Caco-2 (cell line): Measurements from ENCODE around the gene DACT1. TPM values are rescaled to one million over a fixed set of nuclear protein-coding genes. Genes with fewer than 3 reads are reported as not detected.
"Not testable (repeated sequence)": the region's sequence is repeated elsewhere in the genome, so short reads cannot be mapped to it uniquely, and the experiment has no call there.

Source experiments
- Bru-seq: library from RNA; stranded (reverse); fragments of 400-500 nt; gene quantifications from one replicate; lab custom pipeline; 2021; lab: Mats Ljungman, UMichigan
- BruChase-seq, 2 experiments: library from RNA; stranded (reverse); fragments of 400-500 nt; gene quantifications; one replicate each; lab custom pipeline; 2021; lab: Mats Ljungman, UMichigan
- BruUV-seq: library from RNA; stranded (reverse); fragments of 400-500 nt; replicated peaks from 2 replicates; lab custom pipeline; 2021; lab: Mats Ljungman, UMichigan
- CTCF ChIA-PET: fragments of 300-600 bp; sonication (Branson Sonifier 250); formaldehyde crosslinking; loops from one replicate; lab custom pipeline; 2022; ENCODE audit warnings: antibody characterized with exemption; lab: Charles Lee
- POLR2A ChIA-PET: fragments of 300-600 bp; sonication (Branson Sonifier 250); formaldehyde crosslinking; loops from one replicate; lab custom pipeline; 2022; ENCODE audit warnings: antibody characterized with exemption; lab: Charles Lee
- DNase-seq, 2 experiments: peaks; one replicate each; pipeline versions ENCODE4 v3.0.0 to v3.0.0-alpha.2; 2020 to 2022
- H3K27me3 ChIP-seq: replicated peaks from 2 replicates; pipeline ENCODE4 v1.6.0; 2011; ENCODE audit warnings: low read length; ENCODE audit not compliant: control insufficient read depth, insufficient read depth
- H3K36me3 ChIP-seq: 2 replicates; pipeline ENCODE4 v1.5.1; 2011; ENCODE audit warnings: low read length; ENCODE audit not compliant: control insufficient read depth, insufficient read depth
- H3K4me1 ChIP-seq: fragments of 250-450 bp; sonication (Bioruptor Pico); 2 replicates; pipeline ENCODE4 v1.5.1; 2020; ENCODE audit warnings: mild to moderate bottlenecking
- H3K4me3 ChIP-seq: 2 replicates; pipeline ENCODE4 v1.5.1; 2011; ENCODE audit warnings: low read depth, mild to moderate bottlenecking, control low read depth, low read length
- H3K9me3 ChIP-seq: fragments of 250-450 bp; sonication (Bioruptor Pico); 2 replicates; pipeline ENCODE4 v1.5.1; 2020; ENCODE audit warnings: mild to moderate bottlenecking, moderate library complexity
- H3K27ac Mint-ChIP-seq: one replicate; pipeline ENCODE4 v1.8.0; 2022; ENCODE audit warnings: mixed read lengths; ENCODE audit not compliant: unreplicated experiment
- H3K27me3 Mint-ChIP-seq: one replicate; pipeline ENCODE4 v1.8.0; 2022; ENCODE audit warnings: mixed read lengths; ENCODE audit not compliant: insufficient read depth, unreplicated experiment
- H3K36me3 Mint-ChIP-seq: one replicate; pipeline ENCODE4 v1.8.0; 2022; ENCODE audit warnings: mild to moderate bottlenecking, mixed read lengths; ENCODE audit not compliant: insufficient read depth, unreplicated experiment
- H3K4me1 Mint-ChIP-seq: one replicate; pipeline ENCODE4 v1.8.0; 2022; ENCODE audit warnings: low read depth, mixed read lengths; ENCODE audit not compliant: unreplicated experiment
- H3K4me3 Mint-ChIP-seq: one replicate; pipeline ENCODE4 v1.8.0; 2022; ENCODE audit warnings: mild to moderate bottlenecking, moderate library complexity, mixed read lengths; ENCODE audit not compliant: unreplicated experiment
- H3K9me3 Mint-ChIP-seq: one replicate; pipeline ENCODE4 v1.8.0; 2022; ENCODE audit warnings: mixed read lengths; ENCODE audit not compliant: unreplicated experiment
- CTCF ChIP-seq, 2 experiments: fragments of 200-600 bp in 1 of 2; IDR thresholded peaks; 1 replicate in 1 of 2; 2 replicates in 1 of 2; pipeline versions ENCODE4 v1.5.1 to v1.8.0; 2011 to 2022; ENCODE audit warnings: antibody characterized with exemption in 1 of 2, control low read depth in 1 of 2, inconsistent platforms in 1 of 2, low read depth in 1 of 2, low read length in 1 of 2, mild to moderate bottlenecking in 1 of 2, moderate library complexity in 1 of 2; ENCODE audit not compliant: insufficient read depth in 1 of 2, severe bottlenecking in 1 of 2, unreplicated experiment in 1 of 2
- intact Hi-C: fragments of 100-400 bp; cut with micrococcal nuclease; formaldehyde crosslinking; loops from one replicate; pipeline ENCODE4 v1.10.0; 2022; ENCODE audit not compliant: unreplicated experiment
- long read RNA-seq: library from polyadenylated mRNA; stranded (forward); transcript quantifications from one replicate; pipeline ENCODE4 v2.0.0, GENCODE V29; 2022
- total RNA-seq: library from RNA; stranded (reverse); gene quantifications from 2 replicates; pipeline ENCODE4 v1.2.3, GENCODE V29; 2022

Gene DACT1
- total RNA-seq (0.23 and 0.74 TPM in 2 replicates), Bru-seq, nascent RNA (percentile 24 among the genes with signal in this experiment), BruChase-seq, experiment 1, labeled RNA remaining after a 2-hour chase (percentile 18 among the genes with signal in this experiment), BruChase-seq, experiment 2, labeled RNA remaining after a 6-hour chase (percentile 22 among the genes with signal in this experiment)
- long read RNA-seq, partial matches to known transcripts = 0 of 1 reads
- long read RNA-seq, other reads (novel, unspliced or antisense) = 0 of 1 reads

- no TSS peak for BruUV-seq
- Mint-ChIP-seq H3K27me3 (peaks cover 29% of the 10 kb centered on the region), H3K27ac (no peak within 1 kb of the TSS), H3K36me3 (peaks cover 4% of the 10 kb centered on the region), H3K4me3 (peak within 1 kb of the TSS; percentile 84), H3K4me1 (no peaks in the 10 kb centered on the region), H3K9me3 (no peaks in the 10 kb centered on the region)
- TF ChIP-seq CTCF (IDR thresholded peaks at IDR 0.05; ENCODE audit: insufficient read depth in 1 of 2, low read depth in 1 of 2, low read length in 1 of 2, severe bottlenecking in 1 of 2, unreplicated experiment in 1 of 2) = no peak
- intact Hi-C loops = loop anchor here (2.0 kb wide), 2 partner anchors 137 to 381 kb away; no protein-coding TSS in a partner anchor
- Histone ChIP-seq H3K36me3 (no peaks in the 10 kb centered on the region), H3K27me3 (no peaks in the 10 kb centered on the region; the same call in 1 of the 2 replicates), H3K4me1 (peaks cover 8% of the 10 kb centered on the region; the same call in 1 of the 2 replicates), H3K9me3 (no peaks in the 10 kb centered on the region), H3K4me3 (peak within 1 kb of the TSS; percentile 40)
- CTCF ChIA-PET = interaction anchor here (0.8 to 1.8 kb wide), 3 partner anchors 136 to 381 kb away, joined by 3 to 9 read pairs (median 3); no protein-coding TSS in a partner anchor
- POLR2A ChIA-PET = interaction anchor here (0.7 kb wide), 1 partner anchor 551 kb away, joined by 3 read pairs; the partner anchor contains the start of gene DAAM1
- DNase-seq = peak; percentile 44 to 55
Measured at GRCh38 chr14:58637391-58638230, at the start of gene DACT1. Gene DACT1 (plus strand): TSS chr14:58637962. CDS start chr14:58638203, 241 bp downstream.

GRCh38 chr14:58588321-58588720 is 49.4 kb upstream of the DACT1 start:
- H3K36me3 ChIP-seq, H3K4me1 Mint-ChIP-seq, BruUV-seq, H3K9me3 Mint-ChIP-seq, H3K9me3 ChIP-seq, intact Hi-C loops, H3K36me3 Mint-ChIP-seq, H3K4me3 ChIP-seq, H3K4me1 ChIP-seq, CTCF ChIA-PET, DNase-seq, H3K27ac Mint-ChIP-seq, H3K4me3 Mint-ChIP-seq, H3K27me3 ChIP-seq, POLR2A ChIA-PET: not testable (repeated sequence)
- H3K27me3 Mint-ChIP-seq = peaks cover 14% of the 10 kb centered on the region

- H3K9me3 Mint-ChIP-seq = no peaks in the 10 kb centered on the region
- no peaks in the 10 kb centered on the region for H3K36me3 ChIP-seq
Measured at GRCh38 chr14:58593977-58594376, 43.8 kb upstream of the DACT1 start.

More at GRCh38 chr14:58593977-58594376, 43.8 kb upstream of the DACT1 start:
- ChIA-PET POLR2A (no interaction called here), CTCF (no interaction called here)
- no peaks in the 10 kb centered on the region for H3K27me3 ChIP-seq
- Mint-ChIP-seq H3K4me3 (no peak overlapping the region), H3K27me3 (peaks cover 5% of the 10 kb centered on the region), H3K27ac (no peak overlapping the region), H3K4me1 (no peaks in the 10 kb centered on the region), H3K36me3 (no peaks in the 10 kb centered on the region)
- no peaks in the 10 kb centered on the region for H3K4me1 ChIP-seq
- no peak for DNase-seq
- no peak overlapping the region for H3K4me3 ChIP-seq
- no TSS peak for BruUV-seq
- intact Hi-C loops = no loop called here
- no peaks in the 10 kb centered on the region for H3K9me3 ChIP-seq
- TF ChIP-seq CTCF (IDR thresholded peaks at IDR 0.05; ENCODE audit: insufficient read depth in 1 of 2, low read depth in 1 of 2, low read length in 1 of 2, severe bottlenecking in 1 of 2, unreplicated experiment in 1 of 2) = no peak
